HepG2 (cell line): Measurements from ENCODE around the gene GLG1. TPM values are rescaled to one million over a fixed set of nuclear protein-coding genes. Genes with fewer than 3 reads are reported as not detected.
"Not testable (repeated sequence)": the region's sequence is repeated elsewhere in the genome, so short reads cannot be mapped to it uniquely, and the experiment has no call there.

Experiments
- ATAC-seq: fragments of 200-7000 bp; cut with Tn5 transposase; 3 replicates; pipeline ENCODE4 v1.9.1; 2020; ENCODE audit warnings: mild to moderate bottlenecking, moderate library complexity
- BruUV-seq: library from RNA; stranded (reverse); fragments of 400-500 nt; replicated peaks from 2 replicates; lab custom pipeline; 2021; lab: Mats Ljungman, UMichigan
- CTCF ChIA-PET: fragments of 300-600 bp; formaldehyde crosslinking; extraction: SDS; loops from one replicate; lab custom pipeline; 2021; ENCODE audit warnings: low total read pairs, inconsistent platforms, low intra/inter-chr PET ratio; lab: Yijun Ruan, JAX
- POLR2A ChIA-PET: fragments of 350-600 bp; sonication (Branson Sonifier 250); formaldehyde crosslinking; loops from one replicate; lab custom pipeline; 2020; ENCODE audit warnings: antibody characterized with exemption, inconsistent platforms; lab: Yijun Ruan, JAX
- DNase-seq: peaks from one replicate; pipeline ENCODE4 v3.0.0-alpha.2; 2015; ENCODE audit warnings: low spot score
- FAIRE-seq: peaks from 3 replicates; lab custom pipeline; 2011; peaks lifted over from hg19 to GRCh38; lab: Jason Lieb, UNC
- H2AFZ ChIP-seq: one replicate; pipeline ENCODE4 v1.6.1; 2011; ENCODE audit warnings: low read length, inconsistent platforms
- H3K27ac ChIP-seq: fragments of 300-600 bp; 3 replicates; pipeline ENCODE4 v1.8.0; 2011; ENCODE audit warnings: mixed run types, mild to moderate bottlenecking, mixed read lengths, low read length, inconsistent platforms; ENCODE audit not compliant: insufficient read depth; ENCODE audit errors: extremely low read length
- H3K27me3 ChIP-seq, 2 experiments: fragments of 200-600 bp in 1 of 2; 2 replicates in 1 of 2; 3 replicates in 1 of 2; pipeline versions ENCODE4 v1.6.0 to v1.8.0; 2011; ENCODE audit warnings: low read length in 2 of 2, mild to moderate bottlenecking in 2 of 2, moderate library complexity in 2 of 2, inconsistent platforms in 1 of 2; ENCODE audit not compliant: insufficient read depth in 2 of 2, control insufficient read depth in 1 of 2
- H3K36me3 ChIP-seq, 2 experiments: fragments of 200-600 bp in 1 of 2; replicated peaks in 1 of 2; 2 replicates in 1 of 2; 3 replicates in 1 of 2; pipeline versions ENCODE4 v1.5.1 to v1.8.0; 2011; ENCODE audit warnings: low read length in 2 of 2, inconsistent platforms in 1 of 2; ENCODE audit not compliant: insufficient read depth in 2 of 2, control insufficient read depth in 1 of 2
- H3K4me1 ChIP-seq: 2 replicates; pipeline ENCODE4 v1.5.1; 2012; ENCODE audit warnings: low read length, inconsistent platforms; ENCODE audit not compliant: insufficient read depth
- H3K4me2 ChIP-seq: 2 replicates; pipeline ENCODE4 v1.6.0; 2011; ENCODE audit warnings: low read depth, low read length, inconsistent platforms
- H3K4me3 ChIP-seq, 3 experiments: fragments of 200-600 bp in 1 of 3; sonication (generic), shearing (Covaris generic) in 1 of 3; replicated peaks in 1 of 3; 2 replicates each; pipeline ENCODE4 v1.5.1; 2011 to 2016; ENCODE audit warnings: low read length in 3 of 3, inconsistent platforms in 2 of 3, low read depth in 2 of 3, mild to moderate bottlenecking in 2 of 3, control low read depth in 1 of 3, mixed read lengths in 1 of 3; ENCODE audit not compliant: insufficient read depth in 1 of 3
- H3K79me2 ChIP-seq: one replicate; pipeline ENCODE4 v1.6.1; 2011; ENCODE audit warnings: low read length, inconsistent platforms; ENCODE audit not compliant: insufficient read depth
- H3K9ac ChIP-seq: 2 replicates; pipeline ENCODE4 v1.6.0; 2011; ENCODE audit warnings: mild to moderate bottlenecking, low read depth, low read length, inconsistent platforms; ENCODE audit not compliant: insufficient read depth
- H3K9me3 ChIP-seq: 2 replicates; pipeline ENCODE4 v1.5.1; 2012; ENCODE audit warnings: mild to moderate bottlenecking, low read length
- H4K20me1 ChIP-seq: 2 replicates; pipeline ENCODE4 v1.6.0; 2011; ENCODE audit warnings: inconsistent platforms, mild to moderate bottlenecking, low read length, moderate library complexity; ENCODE audit not compliant: insufficient read depth
- HMG20B ChIP-seq: conservative IDR thresholded peaks from 2 replicates; pipeline ENCODE4 v1.6.1; 2016; ENCODE audit warnings: missing genetic modification reagents, missing compliant biosample characterization
- HOXA9 ChIP-seq: sonication (generic); formaldehyde crosslinking; IDR thresholded peaks from 2 replicates; pipeline ENCODE4 v1.8.1; 2022; ENCODE audit warnings: missing genetic modification reagents, mild to moderate bottlenecking, moderate library complexity, borderline replicate concordance
- IRF2 ChIP-seq: IDR thresholded peaks from 2 replicates; pipeline ENCODE4 v1.6.1; 2018; ENCODE audit warnings: missing genetic modification reagents, missing compliant biosample characterization
- MAFK ChIP-seq, 2 experiments: IDR thresholded peaks in 1 of 2; conservative IDR thresholded peaks in 1 of 2; 2 replicates each; pipeline ENCODE4 v1.6.1; 2011; ENCODE audit warnings: improper control_type of control experiment in 2 of 2, low read length in 2 of 2
- XBP1 ChIP-seq: sonication (generic); formaldehyde crosslinking; IDR thresholded peaks from 2 replicates; pipeline ENCODE4 v1.5.0; 2020; ENCODE audit warnings: missing genetic modification reagents
- ZBTB37 ChIP-seq: sonication (generic); formaldehyde crosslinking; IDR thresholded peaks from 2 replicates; pipeline ENCODE4 v1.4.0; 2020; ENCODE audit warnings: mild to moderate bottlenecking, missing genetic modification reagents
- WGBS: methylation state at CpG from one replicate; pipeline ENCODE4 v1.1.6; 2017; ENCODE audit warnings: low lambda C conversion rate; 5-methylcytosine and 5-hydroxymethylcytosine counted together
- in situ Hi-C: cut with HindIII; loops from 2 replicates; pipeline ENCODE4 v1.10.0; 2017; ENCODE audit warnings: low pct_unique_long_range_greater_than_20kb; ENCODE audit not compliant: extremely low pct_ligation_motif_present
- intact Hi-C: fragments of 100-400 bp; cut with micrococcal nuclease; formaldehyde crosslinking; loops from one replicate; pipeline ENCODE4 v1.10.0; 2022; ENCODE audit not compliant: unreplicated experiment
- polyA plus RNA-seq, 8 experiments: library from polyadenylated mRNA; depleted of rRNA in 3 of 8; stranded (reverse) in 7 of 8; unstranded in 1 of 8; fragments of >200 nt; fragmentation: Illumina TruSeq in 4 of 8; extraction: Trizol in 4 of 8; gene quantifications; 2 replicates each; pipeline versions ENCODE4 v1.2.1 to v1.2.3, GENCODE V29; 2011 to 2016; ENCODE audit warnings: low read depth in 4 of 8, missing spikeins in 1 of 8, mixed read lengths in 1 of 8; ENCODE audit not compliant: insufficient read depth in 1 of 8
- total RNA-seq, 5 experiments: library from RNA; depleted of rRNA; stranded (reverse); fragments of >200 nt; fragmentation: Illumina TruSeq; extraction: Trizol; gene quantifications; 2 replicates each; pipeline ENCODE4 v1.2.3, GENCODE V29; 2016; ENCODE audit warnings: low read depth in 1 of 5

The GLG1 gene
- total and polyA plus RNA-seq, 2 of the 13 experiments (the other 11 are each of a cell fraction or from before 2014, with no cell fraction given), result 87.7 to 141 TPM

GRCh38 chr16:74443624-74444346 lies 163.1 kb downstream of the GLG1 start:
- POLR2A ChIA-PET, H4K20me1 ChIP-seq, CTCF ChIA-PET, H3K4me2 ChIP-seq, H3K27me3 ChIP-seq, DNase-seq, in situ Hi-C loops, H3K4me1 ChIP-seq, H3K4me3 ChIP-seq, H2AFZ ChIP-seq, H3K9ac ChIP-seq, H3K27ac ChIP-seq, FAIRE-seq, intact Hi-C loops, ATAC-seq, BruUV-seq, H3K79me2 ChIP-seq, H3K36me3 ChIP-seq, H3K9me3 ChIP-seq: not testable (repeated sequence)
- WGBS, result 97% methylated on average over 13 of the region's 13 CpGs
- 0 out of 4 replicates have a peak, but pooled peaks of 1 of the 2 experiments have one; percentile 28 for TF ChIP-seq MAFK (conservative IDR thresholded peaks at IDR 0.05 in 1 of 2, IDR thresholded peaks at IDR 0.05 in 1 of 2; ENCODE audit: low read length in 2 of 2)

- H2AFZ ChIP-seq, result no peak overlapping the region
- TF ChIP-seq XBP1 (CRISPR knock-in tag) (no peak), HOXA9 (no peak), IRF2 (CRISPR knock-in tag) (no peak), HMG20B (CRISPR knock-in tag) (no peak), ZBTB37 (CRISPR knock-in tag) (no peak)
- TF ChIP-seq, all 625 proteins: peak for 0
- no peak overlapping the region for H3K4me3 ChIP-seq
- H3K27ac ChIP-seq, result no peak overlapping the region
- no peaks in the 10 kb centered on the region; a peak in 1 of 5 replicates for H3K36me3 ChIP-seq
- FAIRE-seq (no peak), DNase-seq (no peak), ATAC-seq (no peak)
- in situ Hi-C loops (no loop called here), intact Hi-C loops (loop anchor here (10.0 kb wide), 1 partner anchor 65 kb away; the partner anchor contains the start of gene NPIPB15)
- POLR2A ChIA-PET, result no interaction called here
- no peak overlapping the region for H3K9ac ChIP-seq
- H4K20me1 ChIP-seq, result no peaks in the 10 kb centered on the region
- H3K9me3 ChIP-seq, result no peaks in the 10 kb centered on the region
- no peaks in the 10 kb centered on the region for H3K4me1 ChIP-seq
- no TSS peak for BruUV-seq
- WGBS, result 86% methylated on average over 7 of the region's 7 CpGs
- no peaks in the 10 kb centered on the region for H3K79me2 ChIP-seq
- no peaks in the 10 kb centered on the region for H3K27me3 ChIP-seq
- H3K4me2 ChIP-seq, result no peak overlapping the region
- CTCF ChIA-PET, result no interaction called here
Measured at GRCh38 chr16:74439685-74440084, 167.2 kb downstream of the GLG1 start.
